ENCODE results near the gene SCRN3.
"Not testable (repeated sequence)": the region's sequence is repeated elsewhere in the genome, so short reads cannot be mapped to it uniquely, and the experiment has no call there.

The SCRN3 gene

DNA sequence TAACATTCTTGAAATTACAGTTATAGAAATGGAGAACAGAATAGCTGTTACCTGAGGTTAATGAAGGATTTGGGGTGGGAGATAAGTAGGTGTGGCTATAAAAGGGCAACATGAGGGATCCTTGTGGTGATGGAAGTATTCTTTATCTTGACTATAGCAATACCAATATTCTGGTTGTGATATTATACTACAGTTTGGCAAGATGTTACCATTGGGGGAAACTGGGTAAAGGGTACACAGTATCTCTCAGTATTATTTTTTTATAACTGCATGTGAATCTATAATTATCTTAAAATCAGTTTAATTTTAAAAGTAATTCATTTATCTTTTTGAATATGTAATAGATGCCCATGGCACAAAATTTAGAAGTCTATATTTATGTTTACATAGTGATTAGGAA lies 8.1 kb downstream of the SCRN3 start:
- DNase-seq (ENCODE audit: low read depth in 2 of 2): no peak

DNA sequence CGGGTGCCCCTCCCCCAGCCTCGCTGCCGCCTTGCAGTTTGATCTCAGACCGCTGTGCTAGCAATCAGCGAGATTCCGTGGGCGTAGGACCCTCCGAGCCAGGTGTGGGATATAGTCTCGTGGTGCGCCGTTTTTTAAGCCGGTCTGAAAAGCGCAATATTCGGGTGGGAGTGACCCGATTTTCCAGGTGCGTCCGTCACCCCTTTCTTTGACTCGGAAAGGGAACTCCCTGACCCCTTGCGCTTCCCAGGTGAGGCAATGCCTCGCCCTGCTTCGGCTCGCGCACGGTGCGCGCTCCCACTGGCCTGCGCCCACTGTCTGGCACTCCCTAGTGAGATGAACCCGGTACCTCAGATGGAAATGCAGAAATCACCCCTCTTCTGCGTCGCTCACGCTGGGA lies 14.5 kb downstream of the SCRN3 start:
- not testable (repeated sequence) for DNase-seq (ENCODE audit: low read depth in 2 of 2)

DNA sequence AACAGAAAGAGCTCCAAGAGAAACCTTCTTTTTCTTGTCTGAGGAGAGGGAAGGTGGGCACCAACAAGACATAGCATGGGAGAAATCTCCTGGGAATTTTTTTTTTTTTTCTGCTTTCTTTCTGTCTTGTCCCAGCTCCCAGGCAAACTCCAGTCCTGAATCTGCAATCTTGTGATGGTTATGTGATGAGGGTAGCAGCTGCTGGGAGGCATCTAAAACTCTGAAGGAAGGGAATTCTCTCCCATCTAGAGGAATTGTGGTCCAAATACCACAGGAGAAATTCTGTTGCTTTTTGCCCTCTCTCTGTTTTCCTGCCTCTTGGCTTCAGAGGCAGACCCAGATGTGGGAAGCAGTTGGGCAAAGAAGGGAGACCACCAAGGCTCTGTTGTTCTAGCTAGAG lies 16.7 kb downstream of the SCRN3 start:
- DNase-seq (ENCODE audit: low read depth in 2 of 2): no peak

DNA sequence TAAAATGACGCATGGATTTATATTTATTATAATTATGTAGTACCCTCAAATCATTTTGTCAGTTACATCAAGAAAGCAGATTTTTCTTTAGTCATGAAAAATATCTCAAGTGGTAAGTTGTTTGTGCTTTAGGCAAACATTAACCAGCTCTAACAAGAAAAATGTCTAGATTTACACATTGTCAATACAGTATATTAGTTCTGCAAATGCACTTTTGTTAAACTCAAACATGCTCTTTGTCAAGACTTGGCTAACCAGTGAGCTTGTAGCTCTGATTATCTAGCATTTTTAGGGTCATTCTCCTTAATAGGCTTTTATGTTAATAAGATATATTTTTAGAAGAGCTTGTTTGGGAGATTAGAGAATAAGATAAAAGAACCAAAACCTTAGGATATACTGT lies 32.7 kb downstream of the SCRN3 start:
- no peak for DNase-seq (ENCODE audit: low read depth in 2 of 2)

DNA sequence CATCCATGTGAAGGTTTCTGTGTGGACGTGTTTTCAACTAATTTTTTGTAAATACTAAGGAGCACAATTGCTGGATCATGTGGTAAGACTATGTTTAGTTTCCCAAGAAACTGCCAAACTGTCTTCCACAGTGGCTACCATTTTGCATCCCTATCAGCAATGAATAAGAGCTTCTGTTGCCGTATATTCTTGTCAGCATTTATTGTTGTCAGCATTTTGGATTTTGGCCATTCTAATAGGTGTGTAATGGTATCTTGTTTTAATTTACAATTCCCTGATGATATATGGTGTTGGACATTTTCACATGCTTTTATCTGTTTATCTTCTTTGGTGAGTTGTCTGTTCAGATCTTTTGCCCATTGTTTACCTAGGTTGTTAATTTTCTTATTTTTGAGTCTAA lies 34.5 kb downstream of the SCRN3 start:
- DNase-seq (ENCODE audit: low read depth in 2 of 2): no peak

DNA sequence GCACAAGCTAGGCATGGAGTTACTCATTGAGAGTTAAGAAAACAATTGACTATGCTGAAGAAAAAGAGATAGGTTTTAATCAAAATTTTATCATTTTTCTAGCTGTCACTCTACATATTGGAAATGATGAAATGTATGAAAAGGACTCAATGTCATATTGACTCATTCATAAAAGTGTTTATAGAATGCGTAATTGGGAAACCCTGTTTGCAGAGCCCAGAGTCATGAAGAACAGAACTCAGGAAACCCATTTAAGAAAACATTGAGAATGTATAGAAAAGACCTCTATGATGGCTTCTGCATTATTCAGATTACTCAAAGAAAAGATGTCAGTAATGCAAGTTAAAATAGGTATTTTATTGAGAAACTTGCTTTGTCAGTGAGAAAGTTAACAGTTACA lies 36.4 kb downstream of the SCRN3 start:
- no peak for DNase-seq (ENCODE audit: low read depth in 2 of 2)

DNA sequence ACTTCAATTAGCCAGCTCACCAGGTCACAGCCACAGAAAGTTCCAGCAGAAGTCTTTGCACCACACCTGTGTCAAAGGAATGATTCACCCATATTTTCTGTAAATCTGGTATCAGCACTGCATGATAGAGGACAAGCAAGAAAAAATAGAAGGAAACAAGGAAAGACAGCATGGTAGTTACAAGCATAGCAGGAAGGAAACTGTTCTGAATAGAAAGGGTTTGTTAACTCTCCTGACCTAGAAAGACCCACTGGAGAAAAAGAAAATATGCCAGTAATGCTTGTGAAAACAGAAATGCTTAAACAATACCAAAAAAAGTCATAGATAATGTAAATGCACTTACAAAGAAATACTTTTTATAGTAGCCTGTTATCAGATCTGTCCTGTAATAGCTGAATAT lies 40.8 kb downstream of the SCRN3 start:
- no peak for DNase-seq (ENCODE audit: low read depth in 2 of 2)

DNA sequence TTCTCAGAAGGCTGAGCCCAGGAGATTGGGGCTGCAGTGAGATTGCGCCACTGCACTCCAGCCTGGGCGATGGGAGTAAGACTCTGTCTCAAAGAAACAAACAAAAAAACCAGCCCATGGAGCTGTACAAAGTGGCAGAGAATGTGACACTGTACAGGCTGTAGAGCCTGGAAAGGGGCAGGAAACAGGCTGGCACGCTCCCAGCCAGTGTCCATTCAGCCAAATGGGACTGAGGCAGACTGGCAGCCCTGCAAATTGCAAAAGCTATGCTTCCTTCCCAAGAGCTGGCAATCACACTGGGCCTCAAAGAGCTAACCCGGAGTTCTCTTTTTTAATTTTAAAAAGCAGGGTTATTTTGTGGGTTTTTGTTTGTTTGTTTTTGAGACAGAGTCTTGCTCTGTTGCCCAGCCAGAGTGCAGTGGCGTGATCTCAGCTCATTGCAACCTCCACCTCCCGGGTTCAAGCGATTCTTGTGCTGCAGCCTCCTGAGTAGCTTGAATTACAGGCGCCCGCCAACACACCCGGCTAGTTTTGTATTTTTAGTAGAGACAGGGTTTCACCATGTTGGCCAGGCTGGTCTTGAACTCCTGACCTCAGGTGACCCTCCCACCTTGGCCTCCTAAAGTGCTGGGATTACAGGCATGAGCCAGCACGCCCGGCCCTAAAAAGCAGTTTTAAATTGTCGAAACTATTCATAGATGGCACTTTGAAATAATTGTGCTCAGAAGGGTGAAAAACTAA lies 42.8 kb downstream of the SCRN3 start:
- DNase-seq (ENCODE audit: low read depth in 2 of 2): no peak

DNA sequence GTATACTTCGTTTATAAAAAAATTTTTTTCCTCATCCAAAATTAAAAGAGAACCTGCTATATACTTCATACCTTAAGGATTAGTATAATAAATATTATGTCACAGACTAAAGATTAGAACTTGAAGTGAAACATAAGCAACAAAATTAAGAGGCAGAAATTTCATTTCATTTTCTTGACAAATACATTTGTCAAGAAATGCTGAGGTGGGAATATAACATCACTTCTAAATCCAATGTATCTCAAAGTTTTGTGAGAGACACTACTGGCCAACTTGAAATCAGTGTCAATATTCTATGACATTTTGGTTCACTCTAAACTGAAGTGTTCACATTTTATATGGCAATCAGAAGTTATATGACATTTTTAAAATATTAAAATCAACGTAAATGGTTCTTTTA lies 43.8 kb downstream of the SCRN3 start:
- DNase-seq (ENCODE audit: low read depth in 2 of 2): no peak

DNA sequence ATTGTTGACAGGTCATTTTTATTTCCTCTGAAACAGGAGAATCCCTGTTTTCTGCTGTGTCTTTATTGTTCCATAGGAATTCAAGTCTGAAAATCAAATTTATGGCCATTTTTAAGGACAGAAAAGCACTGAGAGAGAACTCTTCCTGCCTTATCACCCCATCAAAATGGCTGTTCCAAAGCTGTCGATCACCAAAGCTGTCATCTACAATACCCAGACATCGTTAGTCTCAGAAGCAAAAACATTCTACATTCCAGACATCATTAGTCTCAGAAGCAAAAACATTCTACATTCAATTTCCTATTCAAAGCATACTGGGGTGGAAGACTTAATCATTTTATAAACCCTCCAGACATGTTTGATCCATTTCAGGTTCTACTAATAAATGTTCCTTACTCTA lies 44.4 kb downstream of the SCRN3 start:
- DNase-seq (ENCODE audit: low read depth in 2 of 2): no peak

DNA sequence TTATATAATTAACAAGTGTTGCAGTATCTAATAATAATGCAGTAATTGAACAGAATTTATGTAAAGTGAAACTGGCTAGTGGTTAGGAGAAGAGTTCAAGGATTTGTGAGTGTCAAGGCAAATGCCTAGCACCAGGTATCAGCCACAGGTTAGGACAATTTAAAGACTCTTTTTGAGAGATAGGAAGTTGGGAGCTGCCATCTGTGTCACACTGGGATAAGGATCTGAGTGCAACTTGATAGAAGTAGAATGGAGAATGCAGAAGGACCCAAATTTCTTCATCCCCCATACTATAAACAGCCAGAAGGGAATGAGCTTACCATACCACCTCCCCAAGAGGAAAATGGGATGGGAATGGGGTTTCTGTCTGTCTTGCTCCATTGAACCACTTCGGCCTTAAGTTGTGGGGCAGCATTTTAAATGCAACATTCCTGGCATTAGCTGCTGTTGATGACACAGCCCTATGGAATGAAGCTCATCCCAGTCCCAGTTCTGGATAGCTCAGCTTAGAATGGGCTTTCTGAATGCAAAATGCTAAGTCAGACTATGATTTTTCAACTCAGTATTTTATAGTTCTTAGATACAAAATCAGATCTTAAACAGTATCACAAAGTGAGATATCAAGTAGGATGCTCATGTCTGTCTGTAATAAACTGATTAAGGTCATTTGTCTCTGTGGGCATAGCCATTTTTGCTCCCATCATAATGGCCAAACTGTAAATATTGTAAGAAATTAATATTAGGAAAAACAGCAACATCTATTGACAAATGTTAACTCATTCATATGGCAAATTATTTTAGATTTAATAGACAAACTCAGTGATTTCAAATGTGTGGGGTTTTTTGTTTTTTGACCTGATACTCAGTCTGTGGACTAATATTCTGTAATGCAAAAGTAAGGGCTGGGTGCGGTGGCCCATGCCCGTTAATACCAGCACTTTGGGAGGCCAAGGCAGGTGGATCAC lies 47.3 kb downstream of the SCRN3 start:
- DNase-seq (ENCODE audit: low read depth in 2 of 2): no peak

DNA sequence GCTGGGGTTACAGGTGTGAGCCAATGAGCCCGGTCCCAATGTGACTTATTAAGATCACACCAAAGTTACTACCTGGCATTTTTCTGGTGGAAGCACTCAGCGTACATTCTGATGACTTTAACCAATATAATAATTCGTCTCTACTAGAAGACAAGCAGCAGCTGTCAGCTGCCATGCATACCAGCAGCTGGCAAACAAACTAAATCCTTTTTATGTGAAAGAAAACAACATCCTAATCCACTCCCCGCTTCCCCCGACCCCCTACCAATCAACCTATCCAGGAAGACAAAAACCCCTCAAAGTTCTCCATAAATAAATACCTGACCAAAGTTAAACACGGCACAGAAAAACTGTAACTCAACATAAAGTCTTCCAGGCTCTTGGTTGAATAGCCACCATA lies 49.2 kb downstream of the SCRN3 start:
- no peak for DNase-seq (ENCODE audit: low read depth in 2 of 2)

DNA sequence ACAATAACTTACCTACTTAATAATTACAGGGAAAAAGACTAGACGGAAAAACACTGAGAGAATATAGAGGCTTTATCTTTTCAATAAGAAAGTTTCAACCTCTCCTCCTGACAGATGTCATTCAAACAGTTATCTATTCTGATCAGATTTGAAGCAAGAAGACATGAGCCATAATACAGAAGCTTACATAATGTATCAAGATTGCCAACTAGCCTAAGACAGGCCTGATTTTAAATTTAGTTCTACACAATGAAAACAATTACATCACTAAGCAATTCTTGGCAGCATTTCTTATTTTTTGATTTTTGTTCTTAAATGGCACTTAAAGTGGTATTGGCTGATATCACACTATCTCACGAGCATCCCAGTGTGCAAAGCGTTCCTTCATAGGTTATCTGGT lies 49.7 kb downstream of the SCRN3 start:
- no peak for DNase-seq (ENCODE audit: low read depth in 2 of 2)

DNA sequence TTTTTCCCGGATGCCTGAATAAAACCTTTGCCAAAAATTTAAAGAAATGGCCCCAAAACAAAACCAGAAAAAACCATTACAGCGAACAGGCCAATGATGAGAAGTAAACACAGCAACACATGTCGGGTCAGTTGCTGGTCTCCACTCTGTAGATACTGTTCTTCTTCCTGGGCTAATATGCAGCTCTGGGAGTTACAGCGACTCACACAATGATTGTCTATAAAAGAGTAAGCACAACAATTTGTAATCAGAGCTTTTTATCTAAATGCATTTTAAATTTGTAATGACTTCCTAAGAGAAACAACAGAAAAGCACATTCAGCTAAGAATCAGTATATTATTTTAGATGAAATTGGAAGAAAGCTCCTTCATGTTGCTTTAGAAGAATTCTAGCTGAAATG lies 51.0 kb downstream of the SCRN3 start:
- no peak for DNase-seq (ENCODE audit: low read depth in 2 of 2)

DNA sequence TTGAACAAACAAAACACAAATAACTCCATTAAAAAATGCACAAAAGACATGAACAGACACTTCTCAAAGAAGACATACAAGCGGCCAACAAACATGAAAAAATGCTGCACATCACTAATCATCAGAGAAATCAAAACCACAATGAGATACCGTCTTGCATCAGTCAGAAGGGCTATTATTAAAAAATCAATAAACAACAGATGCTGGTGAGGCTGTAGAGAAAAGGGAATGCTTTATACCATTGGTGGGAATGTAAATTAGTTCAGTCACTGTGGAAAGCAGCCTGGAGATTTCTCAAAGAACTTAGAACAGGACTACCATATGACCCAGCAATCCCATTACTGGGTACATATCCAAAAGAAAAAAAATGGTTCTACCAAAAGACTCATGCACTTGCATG lies 53.5 kb downstream of the SCRN3 start:
- DNase-seq (ENCODE audit: low read depth in 2 of 2): no peak

DNA sequence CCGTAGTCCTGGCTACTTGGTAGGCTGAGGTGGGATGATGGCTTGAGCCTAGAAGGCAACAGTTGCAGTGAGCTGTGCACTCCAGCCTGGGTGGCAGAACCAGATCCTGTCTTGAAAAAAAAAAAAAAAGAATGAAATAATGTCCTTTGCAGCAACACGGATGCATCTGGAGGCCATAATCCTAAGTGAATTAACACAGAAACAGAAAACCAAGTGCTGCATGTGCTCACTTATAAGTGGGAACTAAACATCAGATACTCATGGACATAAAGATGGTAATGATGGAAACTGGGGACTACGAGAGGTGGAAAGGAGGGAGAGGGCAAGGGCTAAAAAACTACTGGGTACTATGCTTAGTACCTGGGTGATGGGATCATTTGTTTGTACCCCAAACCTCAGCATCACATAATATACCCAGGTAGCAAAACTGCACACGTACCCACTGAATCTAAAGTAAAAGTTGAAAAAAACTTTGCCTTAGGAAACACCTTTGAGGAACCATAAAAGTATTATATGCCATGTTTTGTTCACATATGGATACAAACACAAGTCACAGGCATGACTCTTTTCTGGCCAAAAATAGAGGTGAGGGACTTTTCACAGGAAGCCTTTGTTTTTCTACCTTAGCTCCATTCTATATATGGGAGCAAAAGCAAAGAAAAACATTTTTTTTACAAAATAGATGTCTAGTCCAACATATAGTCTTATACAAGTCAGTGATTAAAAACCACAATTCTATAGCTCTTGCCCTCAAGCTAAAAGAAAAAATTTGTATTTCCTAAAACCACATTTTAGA lies 54.7 kb downstream of the SCRN3 start:
- no peak for DNase-seq (ENCODE audit: low read depth in 2 of 2)

DNA sequence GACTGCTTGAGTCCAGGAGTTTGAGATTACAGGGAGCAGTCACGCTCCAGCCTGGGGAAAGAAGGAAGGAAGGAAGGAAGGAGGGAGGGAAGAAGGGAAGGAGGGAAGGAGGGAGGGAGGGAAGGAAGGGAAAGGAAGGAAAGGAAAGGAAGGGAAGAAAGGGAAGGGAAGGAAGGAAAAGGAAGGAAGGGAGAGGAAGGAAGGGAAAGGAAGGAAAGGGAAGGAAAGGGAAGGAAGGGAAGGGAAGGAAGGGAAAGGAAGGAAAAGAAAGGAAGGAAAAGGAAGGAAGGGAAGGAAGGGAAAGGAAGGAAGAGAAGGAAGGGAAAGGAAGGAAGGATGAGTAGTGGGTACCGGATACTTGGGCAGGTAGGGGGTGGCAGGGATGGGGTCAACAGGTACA lies 59.0 kb downstream of the SCRN3 start:
- DNase-seq (ENCODE audit: low read depth in 2 of 2): no peak

DNA sequence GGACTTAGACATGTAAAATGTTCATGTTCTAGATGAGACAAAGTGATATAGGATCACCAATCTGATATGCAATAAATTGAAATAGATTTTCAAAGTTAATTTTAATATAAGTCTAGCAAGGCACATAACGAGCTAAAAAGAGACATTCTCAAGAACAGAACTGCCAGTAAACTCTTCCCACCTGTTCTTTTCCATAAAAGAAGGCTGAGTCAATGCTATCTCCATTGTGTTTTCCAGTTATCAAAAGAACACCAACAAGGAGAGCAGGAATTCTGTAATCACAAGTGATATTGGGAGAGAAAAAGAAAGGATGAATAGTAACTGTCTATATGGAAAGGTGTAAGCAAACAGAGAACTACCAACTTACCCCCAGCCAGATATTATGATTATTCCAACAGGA lies 65.7 kb downstream of the SCRN3 start:
- no peak for DNase-seq (ENCODE audit: low read depth in 2 of 2)

DNA sequence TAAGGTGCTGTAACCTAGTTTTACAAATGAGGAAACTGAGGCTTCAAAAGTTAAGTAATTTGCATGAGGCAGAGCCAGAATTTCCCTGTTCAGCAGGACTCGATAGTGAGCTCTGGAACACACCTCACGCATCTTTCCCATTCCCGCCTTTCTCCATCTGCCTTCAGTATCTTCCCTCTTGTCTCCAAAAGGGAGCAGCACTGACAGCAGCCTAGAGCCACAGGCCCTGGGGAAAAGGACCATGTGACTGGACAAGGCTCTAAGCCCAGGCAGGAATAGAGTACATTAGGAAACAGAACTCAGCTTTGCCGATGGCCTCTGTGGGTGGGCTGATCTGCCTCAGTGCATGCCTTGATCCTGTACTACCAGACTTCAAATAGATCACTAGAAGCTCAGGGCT lies 69.8 kb downstream of the SCRN3 start:
- DNase-seq (ENCODE audit: low read depth in 2 of 2): no peak

DNA sequence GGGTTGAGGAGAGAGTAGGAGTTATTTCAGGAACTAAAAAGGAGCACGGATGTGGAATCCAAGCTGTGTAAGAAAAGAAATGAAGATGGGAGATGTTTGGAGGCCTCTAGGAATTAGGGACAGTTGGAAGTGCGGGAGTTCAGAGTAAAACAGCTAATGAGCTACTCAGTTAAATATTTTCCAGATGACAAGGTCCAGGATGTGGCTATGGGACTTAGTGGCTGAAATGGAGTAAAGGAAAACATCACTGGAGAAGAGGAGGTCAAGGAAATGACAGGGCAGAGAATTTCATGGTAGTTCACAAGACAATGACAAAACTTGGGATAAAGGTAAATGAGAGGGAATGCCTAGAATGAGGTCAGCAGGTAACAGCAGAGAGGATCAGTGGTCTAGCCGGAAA lies 78.3 kb downstream of the SCRN3 start:
- DNase-seq (ENCODE audit: low read depth in 2 of 2): no peak

DNA sequence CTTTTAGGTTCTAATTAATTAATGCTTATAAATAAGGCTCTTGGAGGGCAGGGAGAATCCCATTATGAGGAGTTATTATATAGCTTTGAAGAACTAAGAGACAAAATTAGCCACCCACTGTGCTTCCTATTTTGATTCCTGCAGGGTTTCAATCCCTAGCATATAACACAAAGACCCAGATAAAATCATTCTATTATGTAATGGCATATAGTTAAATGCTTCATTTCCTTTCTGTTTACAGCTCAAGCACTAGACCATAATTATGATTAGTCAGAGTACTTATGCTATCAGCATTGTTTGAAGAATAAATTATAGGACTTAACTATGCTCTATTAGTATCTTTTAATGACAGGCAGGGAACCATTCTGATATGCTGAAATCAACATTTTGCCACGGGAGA lies 82.2 kb downstream of the SCRN3 start:
- DNase-seq (ENCODE audit: low read depth in 2 of 2): no peak
